K562 (cell line): ENCODE measurements around the gene RAB5A. TPM values are rescaled to one million over a fixed set of nuclear protein-coding genes. Genes with fewer than 3 reads are reported as not detected.
A peak's percentile ranks its signal among the peaks of the same experiment; 100 is the strongest.

Experiments
- ATAC-seq: fragments of 200-7000 bp; cut with Tn5 transposase; 3 replicates; pipeline ENCODE4 v1.9.1; 2020; ENCODE audit warnings: moderate library complexity
- BruUV-seq: library from RNA; stranded (reverse); fragments of 400-500 nt; replicated peaks from 2 replicates; lab custom pipeline; 2021; lab: Mats Ljungman, UMichigan
- CTCF ChIA-PET: fragments of 300-600 bp; formaldehyde crosslinking; extraction: SDS; loops from one replicate; lab custom pipeline; 2021; ENCODE audit warnings: low intra/inter-chr PET ratio; lab: Yijun Ruan, JAX
- POLR2A ChIA-PET: fragments of 300-600, 350-650 bp; sonication (Branson Sonifier 250); formaldehyde crosslinking; extraction: SDS; loops from one replicate; lab custom pipeline; 2021; ENCODE audit warnings: antibody characterized with exemption, inconsistent platforms; lab: Yijun Ruan, JAX
- DNase-seq, 4 experiments: peaks; one replicate each; pipeline versions ENCODE4 v3.0.0 to v3.0.0-alpha.2; 2011 to 2018; ENCODE audit warnings: low spot score in 3 of 4, mixed read lengths in 3 of 4; ENCODE audit errors: extremely low read depth in 1 of 4
- FAIRE-seq: peaks from 2 replicates; lab custom pipeline; 2011; peaks lifted over from hg19 to GRCh38; lab: Jason Lieb, UNC
- H2AFZ ChIP-seq: 2 replicates; pipeline ENCODE4 v1.6.0; 2011; ENCODE audit warnings: low read depth, low read length, control low read depth, inconsistent platforms
- H3K27ac ChIP-seq: fragments of 200-600 bp; 3 replicates; pipeline ENCODE4 v1.8.0; 2011; ENCODE audit warnings: low read depth, mild to moderate bottlenecking, control low read depth, inconsistent platforms, low read length, moderate library complexity, mixed read lengths; ENCODE audit errors: extremely low read depth
- H3K27me3 ChIP-seq, 2 experiments: fragments of 300-600 bp in 1 of 2; 2 replicates in 1 of 2; 3 replicates in 1 of 2; pipeline versions ENCODE4 v1.6.0 to v1.8.0; 2011; ENCODE audit warnings: inconsistent platforms in 2 of 2, low read length in 2 of 2, mild to moderate bottlenecking in 1 of 2, mixed read lengths in 1 of 2, moderate library complexity in 1 of 2; ENCODE audit not compliant: control insufficient read depth in 2 of 2, insufficient read depth in 2 of 2
- H3K36me3 ChIP-seq: fragments of 300-600 bp; 3 replicates; pipeline ENCODE4 v1.8.0; 2011; ENCODE audit warnings: mild to moderate bottlenecking, low read length, inconsistent platforms; ENCODE audit not compliant: control insufficient read depth, insufficient read depth
- H3K4me1 ChIP-seq, 2 experiments: fragments of 200-600 bp in 1 of 2; replicated peaks in 1 of 2; 2 replicates in 1 of 2; 3 replicates in 1 of 2; pipeline versions ENCODE4 v1.5.1 to v1.8.0; 2011; ENCODE audit warnings: inconsistent platforms in 2 of 2, low read length in 2 of 2, mild to moderate bottlenecking in 1 of 2, mixed read lengths in 1 of 2, moderate library complexity in 1 of 2; ENCODE audit not compliant: control insufficient read depth in 2 of 2, insufficient read depth in 2 of 2
- H3K4me2 ChIP-seq: 2 replicates; pipeline ENCODE4 v1.6.1; 2011; ENCODE audit warnings: low read length, control low read depth, inconsistent platforms, mixed read lengths; ENCODE audit not compliant: insufficient read depth
- H3K4me3 ChIP-seq: fragments of 200-600 bp; sonication (generic), shearing (Covaris generic); 2 replicates; pipeline ENCODE4 v1.5.1; 2016; ENCODE audit warnings: control low read depth, inconsistent platforms
- H3K79me2 ChIP-seq: fragments of 200-600 bp; 3 replicates; pipeline ENCODE4 v1.8.0; 2011; ENCODE audit warnings: low read length, inconsistent platforms; ENCODE audit not compliant: control insufficient read depth, insufficient read depth
- H3K9ac ChIP-seq, 2 experiments: 2 replicates each; pipeline versions ENCODE4 v1.6.0 to v1.6.1; 2011; ENCODE audit warnings: low read depth in 2 of 2, low read length in 2 of 2, control low read depth in 1 of 2, inconsistent platforms in 1 of 2, mild to moderate bottlenecking in 1 of 2, mixed read lengths in 1 of 2; ENCODE audit not compliant: insufficient read depth in 1 of 2
- H3K9me1 ChIP-seq: one replicate; pipeline ENCODE4 v1.6.0; 2011; ENCODE audit warnings: inconsistent platforms, mild to moderate bottlenecking, low read length, moderate library complexity; ENCODE audit not compliant: control insufficient read depth, insufficient read depth
- H3K9me3 ChIP-seq: replicated peaks from 2 replicates; pipeline ENCODE4 v1.5.1; 2011; ENCODE audit warnings: low read depth, low read length, inconsistent platforms; ENCODE audit not compliant: control insufficient read depth, insufficient read depth
- H4K20me1 ChIP-seq: replicated peaks from 2 replicates; pipeline ENCODE4 v1.6.1; 2011; ENCODE audit warnings: low read length, inconsistent platforms, mixed read lengths; ENCODE audit not compliant: control insufficient read depth, insufficient read depth
- CBFA2T2 ChIP-seq: fragments of 450-650 bp; conservative IDR thresholded peaks from 2 replicates; pipeline ENCODE4 v1.6.1; 2017; ENCODE audit warnings: mild to moderate bottlenecking
- EP300 ChIP-seq: IDR thresholded peaks from 2 replicates; pipeline ENCODE4 v1.6.1; 2012; ENCODE audit warnings: low read length, improper control_type of control experiment
- ESRRB ChIP-seq: fragments of 250-450 bp; sonication (Bioruptor Pico); IDR thresholded peaks from 2 replicates; pipeline ENCODE4 v1.5.0; 2020; ENCODE audit warnings: mild to moderate bottlenecking, moderate library complexity, borderline replicate concordance
- FOXM1 ChIP-seq, 2 experiments: fragments of 450-650 bp in 1 of 2; sonication (generic) in 1 of 2; formaldehyde crosslinking in 1 of 2; IDR thresholded peaks; 2 replicates each; pipeline versions ENCODE4 v1.6.1 to v1.9.0; 2017 to 2022; ENCODE audit warnings: low read depth in 2 of 2, mild to moderate bottlenecking in 2 of 2, missing genetic modification reagents in 1 of 2, moderate library complexity in 1 of 2
- JUND ChIP-seq, 2 experiments: IDR thresholded peaks; 2 replicates in 1 of 2; 3 replicates in 1 of 2; pipeline ENCODE4 v1.6.1; 2011; ENCODE audit warnings: borderline replicate concordance in 2 of 2, low read depth in 2 of 2, low read length in 2 of 2, improper control_type of control experiment in 1 of 2, missing biosample characterization in 1 of 2, missing genetic modification characterization in 1 of 2, missing genetic modification reagents in 1 of 2
- MTA1 ChIP-seq: fragments of 450-650 bp; IDR thresholded peaks from 2 replicates; pipeline ENCODE4 v1.6.1; 2017; ENCODE audit warnings: borderline replicate concordance
- NCOR1 ChIP-seq: fragments of 450-650 bp; IDR thresholded peaks from 2 replicates; pipeline ENCODE4 v1.6.1; 2016; ENCODE audit warnings: mild to moderate bottlenecking, moderate library complexity
- NFIC ChIP-seq: fragments of 450-650 bp; IDR thresholded peaks from 2 replicates; pipeline ENCODE4 v1.6.1; 2017; ENCODE audit warnings: mild to moderate bottlenecking, inconsistent platforms
- NR2C2 ChIP-seq, 2 experiments: fragments of 200-800 bp in 1 of 2; sonication (Bioruptor generic) in 1 of 2; sonication (generic) in 1 of 2; formaldehyde crosslinking in 1 of 2; IDR thresholded peaks; 2 replicates each; pipeline versions ENCODE4 v1.6.1 to v1.8.0; 2016 to 2022; ENCODE audit warnings: mild to moderate bottlenecking in 1 of 2, missing compliant biosample characterization in 1 of 2, missing genetic modification characterization in 1 of 2, missing genetic modification reagents in 1 of 2
- PML ChIP-seq: IDR thresholded peaks from 2 replicates; pipeline ENCODE4 v1.6.1; 2012; ENCODE audit warnings: low read length, inconsistent platforms
- POLR2H ChIP-seq: IDR thresholded peaks from 2 replicates; pipeline ENCODE4 v1.6.1; 2016; ENCODE audit warnings: missing genetic modification characterization, low read depth, mild to moderate bottlenecking, control low read depth, missing compliant biosample characterization, moderate library complexity
- PTRF ChIP-seq: fragments of 450-650 bp; IDR thresholded peaks from 2 replicates; pipeline ENCODE4 v1.6.1; 2016; ENCODE audit warnings: mild to moderate bottlenecking, missing genetic modification characterization, missing compliant biosample characterization
- PTTG1 ChIP-seq: fragments of 450-650 bp; IDR thresholded peaks from 2 replicates; pipeline ENCODE4 v1.6.1; 2016; ENCODE audit warnings: low read depth, mild to moderate bottlenecking, missing genetic modification characterization, missing compliant biosample characterization
- SNIP1 ChIP-seq: fragments of 450-650 bp; IDR thresholded peaks from 2 replicates; pipeline ENCODE4 v1.7.1; 2017; ENCODE audit warnings: low read depth, mild to moderate bottlenecking
- TEAD4 ChIP-seq, 2 experiments: sonication (generic) in 1 of 2; formaldehyde crosslinking in 1 of 2; IDR thresholded peaks; 2 replicates each; pipeline versions ENCODE4 v1.6.1 to v1.8.0; 2012 to 2022; ENCODE audit warnings: borderline replicate concordance in 1 of 2, inconsistent platforms in 1 of 2, low read length in 1 of 2, mild to moderate bottlenecking in 1 of 2, missing genetic modification reagents in 1 of 2
- TRIM24 ChIP-seq, 2 experiments: fragments of 450-650 bp; IDR thresholded peaks; 2 replicates each; pipeline ENCODE4 v1.6.1; 2016
- ZEB2 ChIP-seq: fragments of 450-650 bp; IDR thresholded peaks from 2 replicates; pipeline ENCODE4 v1.6.1; 2016
- WGBS: fragments of 100-300 bp; shearing (Covaris generic); methylation state at CpG from one replicate; pipeline ENCODE4 v1.1.6; 2016; ENCODE audit warnings: low coverage, mixed read lengths; ENCODE audit not compliant: insufficient coverage; ENCODE audit errors: missing lambda C conversion rate; 5-methylcytosine and 5-hydroxymethylcytosine counted together
- in situ Hi-C: fragments of 300-500 bp; cut with MboI; formaldehyde crosslinking; loops from 4 replicates; pipeline ENCODE4 v1.15.0; 2018; ENCODE audit warnings: inconsistent platforms, mixed read lengths
- intact Hi-C: fragments of 100-400 bp; cut with micrococcal nuclease; formaldehyde crosslinking; loops from 2 replicates; pipeline ENCODE4 v1.14.2; 2022
- polyA plus RNA-seq, 8 experiments: library from polyadenylated mRNA; depleted of rRNA in 4 of 8; stranded (reverse) in 5 of 8; unstranded in 3 of 8; fragments of >200 nt; fragmentation: Nextera tagmentation in 2 of 8; fragmentation: Illumina TruSeq in 1 of 8; extraction: Ambion mirVana in 2 of 8; extraction: Trizol in 1 of 8; gene quantifications; 2 replicates each; pipeline versions ENCODE4 v1.2.1 to v1.2.3, GENCODE V29; 2011 to 2014; ENCODE audit warnings: inconsistent platforms in 1 of 8, missing spikeins in 1 of 8
- total RNA-seq, 7 experiments: library from RNA; depleted of rRNA in 6 of 7; stranded (reverse); fragments of >200 nt in 6 of 7; fragmentation: Illumina TruSeq in 2 of 7; extraction: Trizol in 2 of 7; gene quantifications; 2 replicates each; pipeline versions ENCODE4 v1.2.1 to v1.2.3, GENCODE V29; 2011 to 2021; ENCODE audit warnings: low replicate concordance in 1 of 7
- TF ChIP-seq, protein P1 (sequence below): IDR thresholded peaks from 2 replicates; pipeline ENCODE4 v1.6.1; 2016; ENCODE audit warnings: missing genetic modification characterization, missing compliant biosample characterization
- TF ChIP-seq, protein P2 (sequence below): fragments of 250-450 bp; sonication (Bioruptor Pico); IDR thresholded peaks from 2 replicates; pipeline ENCODE4 v1.8.0; 2022; ENCODE audit warnings: moderate library complexity, mild to moderate bottlenecking, inconsistent platforms

RAB5A gene
- total and polyA plus RNA-seq, 9 of the 15 experiments (the other 6 are each of a cell fraction or from before 2014, with no cell fraction given) = 28.3 to 64.2 (median 49.0) TPM

DNA sequence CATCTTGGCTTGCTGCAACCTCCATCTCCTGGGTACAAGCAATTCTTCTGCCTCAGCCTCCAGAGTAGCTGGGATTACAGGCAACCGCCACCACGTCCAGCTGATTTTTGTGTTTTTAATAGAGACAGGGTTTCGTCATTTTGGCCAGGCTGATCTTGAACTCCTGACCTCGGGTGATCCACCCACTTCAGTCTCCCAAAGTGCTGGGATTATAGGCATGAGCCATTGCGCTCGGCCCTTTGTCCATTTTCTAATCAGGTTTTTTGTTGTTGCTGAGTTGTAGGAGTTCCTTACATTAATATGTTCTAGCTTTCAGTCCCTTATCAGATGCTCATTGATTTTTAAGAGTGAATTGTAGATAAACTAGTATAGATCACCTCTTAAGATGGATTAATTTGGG, 20.3 kb downstream of the RAB5A start (continued):
- TF ChIP-seq JUND (IDR thresholded peaks at IDR 0.05; ENCODE audit: borderline replicate concordance, low read depth, low read length) (0 out of 2 replicates have a peak, but pooled peaks have one; percentile 17), JUND (tag; IDR thresholded peaks at IDR 0.05; ENCODE audit: borderline replicate concordance, low read depth, low read length) (peak; percentile 17; the same call in 1 of the 3 replicates), ESRRB (CRISPR knock-in tag) (no peak), PTRF (tag) (no peak)
- TF ChIP-seq, all 486 proteins: peak for 13

GRCh38 chr3:19967812-19968211, 20.9 kb downstream of the RAB5A start:
- Histone ChIP-seq H3K36me3 (peaks cover 26% of the 10 kb centered on the region; the same call in 2 of the 3 replicates), H3K4me1 (peaks cover 6 to 12% of the 10 kb centered on the region in 2 experiments; a peak in 4 of 5 replicates), H3K9me1 (no peaks in the 10 kb centered on the region), H3K27ac (peak overlapping the region; percentile 11; the same call in 1 of the 3 replicates), H2AFZ (no peak overlapping the region), H3K4me2 (no peak overlapping the region), H3K4me3 (no peak overlapping the region), H4K20me1 (peaks cover 12% of the 10 kb centered on the region; the same call in 1 of the 2 replicates), H3K9ac (no peak overlapping the region), H3K79me2 (peaks cover 94% of the 10 kb centered on the region), H3K27me3 (no peaks in the 10 kb centered on the region), H3K9me3 (no peaks in the 10 kb centered on the region)
- FAIRE-seq (no peak), ATAC-seq (peak; percentile 30), DNase-seq (no peak)
- POLR2A ChIA-PET = interaction anchor here (3.5 kb wide), 1 partner anchor 11 kb away, joined by 24 read pairs; no protein-coding TSS in a partner anchor
- no TSS peak for BruUV-seq
- CTCF ChIA-PET = no interaction called here
- intact Hi-C loops = loop anchor here (5.0 kb wide), 1 partner anchor 69 kb away; no protein-coding TSS in a partner anchor
- in situ Hi-C loops = no loop called here
- 19% methylated on average over 4 of the region's 4 CpGs for WGBS
- TF ChIP-seq, protein P1, sequence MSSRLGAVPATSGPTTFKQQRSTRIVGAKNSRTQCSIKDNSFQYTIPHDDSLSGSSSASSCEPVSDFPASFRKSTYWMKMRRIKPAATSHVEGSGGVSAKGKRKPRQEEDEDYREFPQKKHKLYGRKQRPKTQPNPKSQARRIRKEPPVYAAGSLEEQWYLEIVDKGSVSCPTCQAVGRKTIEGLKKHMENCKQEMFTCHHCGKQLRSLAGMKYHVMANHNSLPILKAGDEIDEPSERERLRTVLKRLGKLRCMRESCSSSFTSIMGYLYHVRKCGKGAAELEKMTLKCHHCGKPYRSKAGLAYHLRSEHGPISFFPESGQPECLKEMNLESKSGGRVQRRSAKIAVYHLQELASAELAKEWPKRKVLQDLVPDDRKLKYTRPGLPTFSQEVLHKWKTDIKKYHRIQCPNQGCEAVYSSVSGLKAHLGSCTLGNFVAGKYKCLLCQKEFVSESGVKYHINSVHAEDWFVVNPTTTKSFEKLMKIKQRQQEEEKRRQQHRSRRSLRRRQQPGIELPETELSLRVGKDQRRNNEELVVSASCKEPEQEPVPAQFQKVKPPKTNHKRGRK = no peak
- TF ChIP-seq PTTG1 (tag) = no peak
- TF ChIP-seq EP300 = peak; percentile 48; the same call in 1 of the 2 replicates
- no peak for TF ChIP-seq SNIP1
- peak; percentile 79 for TF ChIP-seq TEAD4 (IDR thresholded peaks at IDR 0.05; ENCODE audit: low read length)
- no peak for TF ChIP-seq TEAD4 (CRISPR knock-in tag; IDR thresholded peaks at IDR 0.05; ENCODE audit: borderline replicate concordance)
- TF ChIP-seq NFIC = 0 out of 2 replicates have a peak, but pooled peaks have one; percentile 9
- peak in 1 of 2 experiments; percentile 29; a peak in 1 of 4 replicates for TF ChIP-seq TRIM24 (IDR thresholded peaks at IDR 0.05)
- peak; percentile 64 for TF ChIP-seq CBFA2T2
- TF ChIP-seq ZEB2 = 0 out of 2 replicates have a peak, but pooled peaks have one; percentile 16
- TF ChIP-seq PML = peak; percentile 33; the same call in 1 of the 2 replicates
- 0 out of 2 replicates have a peak, but pooled peaks have one; percentile 25 for TF ChIP-seq MTA1
- TF ChIP-seq FOXM1 (IDR thresholded peaks at IDR 0.05; ENCODE audit: low read depth) = 0 out of 2 replicates have a peak, but pooled peaks have one; percentile 27
- no peak for TF ChIP-seq FOXM1 (CRISPR knock-in tag; IDR thresholded peaks at IDR 0.05; ENCODE audit: low read depth)
- TF ChIP-seq, protein P2, sequence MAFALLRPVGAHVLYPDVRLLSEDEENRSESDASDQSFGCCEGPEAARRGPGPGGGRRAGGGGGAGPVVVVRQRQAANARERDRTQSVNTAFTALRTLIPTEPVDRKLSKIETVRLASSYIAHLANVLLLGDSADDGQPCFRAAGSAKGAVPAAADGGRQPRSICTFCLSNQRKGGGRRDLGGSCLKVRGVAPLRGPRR (CRISPR knock-in tag) = no peak
- peak; percentile 39; the same call in 1 of the 2 replicates for TF ChIP-seq NCOR1
- no peak for TF ChIP-seq NR2C2 (CRISPR knock-in tag; IDR thresholded peaks at IDR 0.05)
- no peak for TF ChIP-seq NR2C2 (tag; IDR thresholded peaks at IDR 0.05)
- TF ChIP-seq POLR2H (tag) = peak; percentile 21; the same call in 1 of the 2 replicates
